GM19452 (cell line): ENCODE data around the gene STAT4.

Experiments used
- ATAC-seq: cut with Tn5 transposase; IDR thresholded peaks from one replicate; pipeline ENCODE4 v1.9.1; 2021; ENCODE audit not compliant: unreplicated experiment

STAT4 gene, protein sequence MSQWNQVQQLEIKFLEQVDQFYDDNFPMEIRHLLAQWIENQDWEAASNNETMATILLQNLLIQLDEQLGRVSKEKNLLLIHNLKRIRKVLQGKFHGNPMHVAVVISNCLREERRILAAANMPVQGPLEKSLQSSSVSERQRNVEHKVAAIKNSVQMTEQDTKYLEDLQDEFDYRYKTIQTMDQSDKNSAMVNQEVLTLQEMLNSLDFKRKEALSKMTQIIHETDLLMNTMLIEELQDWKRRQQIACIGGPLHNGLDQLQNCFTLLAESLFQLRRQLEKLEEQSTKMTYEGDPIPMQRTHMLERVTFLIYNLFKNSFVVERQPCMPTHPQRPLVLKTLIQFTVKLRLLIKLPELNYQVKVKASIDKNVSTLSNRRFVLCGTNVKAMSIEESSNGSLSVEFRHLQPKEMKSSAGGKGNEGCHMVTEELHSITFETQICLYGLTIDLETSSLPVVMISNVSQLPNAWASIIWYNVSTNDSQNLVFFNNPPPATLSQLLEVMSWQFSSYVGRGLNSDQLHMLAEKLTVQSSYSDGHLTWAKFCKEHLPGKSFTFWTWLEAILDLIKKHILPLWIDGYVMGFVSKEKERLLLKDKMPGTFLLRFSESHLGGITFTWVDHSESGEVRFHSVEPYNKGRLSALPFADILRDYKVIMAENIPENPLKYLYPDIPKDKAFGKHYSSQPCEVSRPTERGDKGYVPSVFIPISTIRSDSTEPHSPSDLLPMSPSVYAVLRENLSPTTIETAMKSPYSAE

DNA sequence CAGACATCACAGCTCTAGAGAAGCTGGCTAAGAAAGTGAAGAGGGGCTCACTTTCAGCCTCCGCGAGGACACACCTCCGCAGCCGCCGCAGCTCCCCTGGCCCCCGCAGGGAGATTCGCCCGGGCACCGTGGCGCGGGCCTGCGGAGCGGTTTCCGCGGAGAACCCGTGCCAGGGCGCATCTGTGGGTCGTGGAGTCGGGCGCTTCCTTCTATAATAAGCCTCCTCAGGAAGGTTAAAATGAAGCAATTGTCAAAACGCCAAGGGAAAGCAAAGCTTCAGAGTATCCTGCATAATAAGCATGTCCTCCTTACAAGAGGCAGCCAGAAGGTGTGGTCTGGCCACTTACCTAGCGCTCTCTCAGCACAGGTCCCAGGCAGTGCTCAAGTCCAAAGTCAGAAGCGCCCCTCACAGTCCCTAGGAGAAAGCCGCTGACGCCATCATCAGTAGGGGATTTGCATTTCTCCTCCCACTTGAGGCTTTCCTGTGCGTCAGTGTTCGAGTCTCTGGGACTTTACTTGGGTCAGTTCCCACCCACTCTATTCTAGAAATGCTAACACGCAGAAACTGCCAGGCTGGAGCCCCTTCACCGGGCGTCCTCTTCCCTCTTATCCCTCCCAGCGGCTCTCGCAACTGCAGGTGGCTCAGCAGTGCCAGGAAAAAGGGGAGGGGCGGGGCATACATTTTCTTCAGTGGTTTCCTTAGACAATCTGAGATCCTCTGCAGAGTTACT, at the start of gene STAT4:
Gene STAT4, minus strand, starts transcription at position 395 of the 731 bp plus-strand sequence. CDS start 2,791 bp downstream, outside the sequence.
- peak; percentile 91 for ATAC-seq

DNA sequence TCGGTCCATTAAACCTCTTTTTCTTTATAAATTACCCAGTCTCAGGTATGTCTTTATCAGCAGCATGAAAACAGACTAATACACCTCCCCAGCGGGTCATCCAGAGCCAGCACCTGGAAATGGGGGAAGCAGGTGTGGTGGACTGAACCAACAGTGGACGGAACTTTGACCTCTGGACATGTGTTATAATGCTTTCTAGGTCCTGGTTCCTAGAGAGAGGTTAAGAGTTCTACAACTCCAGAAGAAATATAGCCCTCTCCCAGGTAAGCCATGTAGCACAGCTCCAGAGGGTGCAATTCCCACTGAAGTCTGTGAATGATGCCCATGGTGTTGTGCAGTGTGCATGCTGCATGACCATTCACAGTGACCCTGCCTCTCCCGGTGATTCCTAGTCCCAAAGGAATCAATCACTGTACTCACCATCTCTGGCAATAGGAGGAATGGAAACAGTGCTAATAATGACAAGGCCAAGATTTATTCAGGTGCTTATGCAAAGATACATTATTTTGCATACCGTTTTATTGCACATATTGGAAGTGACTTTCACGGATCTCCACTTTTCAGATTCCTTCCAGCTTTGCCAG, 49.2 kb upstream of the STAT4 start:
- no peak for ATAC-seq

DNA sequence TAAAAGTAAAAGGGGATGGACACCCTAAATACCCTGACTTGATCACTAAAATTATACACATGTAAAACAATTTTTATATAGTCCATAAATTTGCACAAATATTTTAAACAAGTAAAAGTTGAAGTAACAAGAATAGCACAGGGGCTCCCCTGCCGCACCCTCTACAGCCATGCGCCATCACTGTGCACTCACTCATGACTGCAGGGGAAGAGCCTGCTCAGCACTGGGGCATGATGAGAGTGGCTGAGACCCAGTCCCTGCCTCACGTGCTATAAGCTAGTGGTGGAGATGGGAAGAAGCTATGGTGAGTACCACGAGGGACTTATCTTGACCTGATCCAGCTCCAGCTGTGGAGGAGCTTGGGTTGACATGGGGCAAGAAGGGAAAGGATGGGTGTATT, 47.5 kb upstream of the STAT4 start:
- no peak for ATAC-seq

DNA sequence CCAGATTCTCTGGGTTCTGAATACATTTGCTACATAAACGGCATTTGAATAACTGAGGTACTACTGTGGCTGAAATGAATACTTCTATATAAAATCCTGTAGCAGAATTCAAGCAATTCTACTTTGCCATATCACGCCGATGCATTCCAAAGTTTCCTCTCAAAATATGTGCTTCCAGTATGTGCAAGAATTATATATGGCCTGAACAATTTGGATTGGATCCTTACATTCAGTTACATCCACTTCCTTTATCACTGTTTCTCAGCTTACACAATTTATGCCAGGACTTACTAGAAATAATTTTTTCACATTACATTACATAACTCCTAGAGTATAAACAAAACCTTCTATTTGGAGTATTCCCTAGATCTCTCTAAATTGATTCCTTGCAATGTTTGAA, 46.3 kb upstream of the STAT4 start:
- no peak for ATAC-seq

DNA sequence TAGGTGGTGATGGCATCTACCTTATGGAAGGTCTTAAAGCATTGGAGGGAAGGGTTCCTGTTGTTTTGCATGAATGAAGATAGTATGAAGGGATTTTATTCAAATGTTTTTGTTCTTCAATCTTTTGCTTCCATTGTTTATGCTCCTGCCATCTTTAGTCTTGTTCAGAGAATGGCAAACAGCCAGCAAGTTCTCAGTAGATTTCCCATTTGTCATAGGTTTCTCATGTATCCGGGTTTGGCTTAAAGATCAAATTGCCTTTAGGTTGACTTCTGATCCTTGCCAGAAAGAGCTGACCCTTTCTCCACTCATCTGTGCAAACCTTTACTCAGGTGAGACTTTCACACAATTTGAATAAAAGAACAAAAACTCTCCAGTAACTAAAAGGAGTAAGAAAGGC, 44.2 kb upstream of the STAT4 start:
- ATAC-seq, result no peak

DNA sequence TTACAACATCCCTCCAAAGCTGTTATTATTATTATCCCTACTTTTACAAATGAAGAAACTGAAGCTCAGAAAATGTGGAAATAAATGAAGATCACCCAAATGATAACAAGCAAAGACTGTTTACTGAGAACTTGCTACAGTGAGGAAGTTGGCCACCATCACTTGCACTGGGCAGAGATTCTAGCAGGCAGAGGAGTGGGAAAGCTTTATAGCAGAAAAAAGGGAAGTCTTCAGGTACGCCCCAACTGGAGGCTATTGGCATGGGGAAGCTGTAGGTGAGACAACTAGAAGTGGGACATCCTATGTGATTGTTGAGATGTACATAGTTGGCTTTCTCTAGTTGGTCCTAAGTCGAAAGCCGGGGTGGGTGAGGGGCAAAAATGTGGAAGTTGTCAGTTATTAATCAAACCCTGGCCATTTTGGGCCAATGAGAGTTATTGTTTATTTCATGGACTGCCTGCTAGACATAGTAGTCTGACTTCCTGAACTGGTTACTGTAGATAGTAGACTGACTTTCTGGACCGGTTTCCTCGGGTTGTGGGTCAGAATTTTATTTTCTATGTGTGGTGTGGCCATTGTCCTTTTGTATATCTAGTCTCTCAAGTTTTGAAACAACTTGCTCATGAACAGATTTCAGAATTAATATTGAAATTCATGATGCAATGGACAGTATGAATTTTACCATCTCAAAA, 40.2 kb upstream of the STAT4 start:
- no peak for ATAC-seq

DNA sequence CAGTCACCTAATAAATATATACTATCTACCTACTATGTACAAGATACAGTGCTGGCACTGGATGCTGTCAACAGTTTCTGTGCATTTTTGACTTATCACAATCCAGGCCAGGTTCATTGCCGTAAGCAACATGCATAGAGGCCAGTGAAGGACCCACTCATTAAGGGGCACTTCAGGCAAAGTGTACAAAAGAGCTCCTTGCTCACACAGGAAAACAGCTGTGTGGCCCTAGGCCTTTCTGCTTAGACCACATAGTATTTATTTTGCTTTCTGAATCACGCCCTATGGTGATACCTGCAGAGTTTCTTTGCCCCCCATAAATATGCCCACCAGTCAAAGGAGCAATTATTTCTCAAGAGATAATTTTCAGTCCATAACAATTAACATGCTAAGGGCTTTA, 39.6 kb upstream of the STAT4 start:
- ATAC-seq, result no peak

DNA sequence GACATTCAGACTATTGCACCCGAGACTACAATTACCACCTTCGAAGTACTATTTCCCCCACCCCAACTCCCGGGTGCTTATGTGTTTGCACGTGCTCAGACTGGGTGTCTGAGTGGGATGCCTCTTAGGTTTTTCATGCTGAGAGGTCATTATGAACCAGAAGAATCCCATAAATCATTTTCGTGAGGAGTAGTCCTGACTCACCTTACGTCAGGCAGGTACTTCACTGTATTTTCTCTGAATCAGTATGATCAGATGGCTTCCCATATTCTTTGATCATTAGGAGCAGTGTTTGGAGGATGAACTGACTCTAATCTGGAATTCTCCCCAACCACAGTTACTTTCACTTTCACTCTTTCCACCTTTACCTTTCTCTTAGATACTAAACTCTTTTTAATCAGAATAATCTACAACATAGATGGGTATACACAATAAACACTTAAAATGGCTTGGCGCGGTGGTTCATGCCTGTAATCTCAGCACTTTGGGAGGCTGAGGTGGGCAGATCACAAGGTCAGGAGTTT, 38.4 kb upstream of the STAT4 start:
- no peak for ATAC-seq

DNA sequence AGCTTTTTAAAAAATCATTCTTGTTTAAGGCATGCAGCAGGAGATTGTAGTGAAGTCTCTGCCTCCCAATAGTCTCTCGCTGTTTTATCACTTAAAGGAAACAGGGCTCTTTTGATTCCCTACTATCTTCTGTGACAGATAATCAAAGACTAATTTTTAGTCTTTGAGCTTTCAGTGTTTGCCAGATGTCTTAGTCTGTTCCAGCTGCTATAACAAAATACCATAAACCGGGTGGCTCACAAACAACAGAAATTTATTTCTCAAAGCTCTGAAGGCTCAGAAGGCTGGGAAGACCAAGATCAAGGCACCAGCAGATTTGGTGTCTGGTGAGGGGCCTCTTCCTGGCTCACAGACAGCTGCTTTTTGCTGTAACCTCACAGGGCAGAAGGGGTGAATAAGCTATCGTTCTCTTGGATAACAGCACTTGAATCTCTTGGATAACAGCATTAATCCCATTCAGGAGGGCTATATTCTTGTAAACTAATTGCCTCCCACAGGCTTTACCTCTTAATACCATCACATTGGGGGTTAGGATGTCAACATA, 37.8 kb upstream of the STAT4 start:
- ATAC-seq, result no peak

DNA sequence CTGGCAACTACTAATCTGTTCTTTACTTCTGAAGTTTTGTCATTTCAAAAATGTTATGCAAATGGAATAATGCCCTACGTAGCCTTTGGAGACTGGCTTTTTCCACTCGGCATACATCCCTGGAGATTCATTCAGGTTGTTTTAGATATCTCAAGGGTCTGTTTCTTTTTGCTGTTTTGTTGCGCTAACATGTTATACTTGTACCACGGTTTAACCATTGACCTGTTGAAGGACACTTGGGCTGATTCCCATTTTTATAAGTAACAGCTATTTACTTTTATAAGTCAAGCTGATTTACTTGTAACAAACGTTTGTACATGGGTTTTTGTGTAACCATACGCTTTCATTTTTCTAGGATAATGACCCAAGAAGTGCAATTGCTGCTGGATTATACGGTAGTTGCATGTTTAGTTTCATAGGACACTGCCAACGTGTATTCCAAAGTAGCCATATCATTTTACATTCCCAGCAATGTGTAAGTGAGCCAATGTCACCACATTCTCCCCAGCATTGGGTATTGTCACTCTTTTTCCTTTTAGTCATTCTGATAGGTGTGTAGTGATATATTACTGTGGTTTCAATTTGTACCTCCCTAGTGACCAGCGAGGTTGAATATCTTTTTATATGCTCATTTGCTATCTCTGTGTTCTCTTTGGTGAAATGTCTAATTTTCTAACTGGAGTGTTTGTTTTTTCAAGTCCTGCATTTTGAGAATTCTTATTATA, 36.5 kb upstream of the STAT4 start:
- ATAC-seq, result no peak

DNA sequence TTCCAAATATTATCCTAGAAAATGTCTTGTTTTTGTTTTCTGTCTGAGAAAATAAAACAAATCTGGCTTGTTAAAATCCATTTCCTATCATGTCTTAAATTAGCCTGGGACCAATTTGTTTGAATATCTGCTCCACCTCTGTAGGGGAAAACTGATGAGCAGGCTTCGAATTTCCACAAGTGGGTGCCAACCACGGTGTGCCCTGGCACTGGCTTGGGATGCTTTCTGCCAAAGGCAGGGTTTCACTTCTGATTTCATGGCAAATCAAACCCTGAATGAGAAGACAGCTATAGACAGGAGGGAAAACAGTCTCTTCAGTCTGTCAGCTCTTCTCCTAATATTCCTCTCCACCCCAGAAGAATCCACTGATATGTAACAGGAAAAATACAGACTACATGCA, 33.7 kb upstream of the STAT4 start:
- no peak for ATAC-seq

DNA sequence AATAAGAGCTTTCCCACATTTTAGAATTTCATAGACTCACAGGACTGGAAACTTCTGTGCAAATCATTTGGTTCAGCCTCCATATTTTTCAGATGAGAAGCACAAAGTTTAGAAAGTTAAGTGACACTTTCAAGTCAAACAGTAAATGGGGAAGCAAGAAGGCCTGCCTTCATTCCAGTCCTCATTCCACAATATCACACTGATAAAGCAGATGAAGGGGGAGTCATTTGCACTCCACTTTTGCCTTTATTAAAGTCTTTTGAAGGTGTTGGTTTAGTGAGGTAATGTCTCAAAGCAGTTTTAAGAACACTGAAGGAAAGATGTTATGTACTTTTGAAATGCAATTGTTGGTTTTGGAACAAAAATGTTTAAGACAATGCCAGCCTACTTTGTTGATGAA, 32.7 kb upstream of the STAT4 start:
- ATAC-seq, result no peak

DNA sequence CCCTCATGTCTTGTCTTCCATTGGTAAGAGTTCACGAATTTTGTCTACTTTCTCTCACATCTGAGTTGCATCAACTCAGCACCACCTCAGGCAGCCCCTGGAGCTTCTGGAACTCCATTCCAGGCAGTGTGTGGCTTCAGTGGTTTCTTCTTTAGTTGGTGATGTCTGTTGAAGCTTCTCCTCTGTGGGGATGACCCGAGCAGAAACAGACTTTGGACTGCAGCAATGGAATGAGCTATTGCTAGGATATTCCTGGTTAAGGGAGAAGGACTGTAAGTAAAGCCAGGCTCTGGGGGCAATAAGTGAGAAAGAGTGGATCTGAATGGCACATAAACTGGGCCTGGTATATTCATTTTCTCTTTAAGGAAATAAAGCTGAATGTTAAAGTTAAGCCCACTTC, 32.3 kb upstream of the STAT4 start:
- ATAC-seq, result no peak

DNA sequence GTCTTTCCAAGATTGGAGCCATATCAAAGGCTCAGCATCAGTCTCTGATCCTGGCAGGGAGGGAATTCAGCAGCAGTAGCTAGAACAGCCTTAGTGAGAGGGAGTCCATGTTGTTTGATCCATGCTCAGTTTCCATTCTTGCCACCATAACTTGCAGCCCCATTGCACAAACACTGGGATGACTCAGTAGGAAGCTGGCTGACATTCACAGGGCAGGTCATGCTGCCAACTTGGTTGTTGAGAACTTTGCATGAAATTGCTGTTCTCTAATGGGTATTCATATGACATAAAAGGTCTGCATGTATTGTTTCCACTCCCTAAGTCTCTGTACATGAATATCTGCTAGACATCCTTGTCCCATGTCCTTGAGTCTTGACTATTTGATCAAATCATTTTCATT, 29.9 kb upstream of the STAT4 start:
- ATAC-seq, result no peak

DNA sequence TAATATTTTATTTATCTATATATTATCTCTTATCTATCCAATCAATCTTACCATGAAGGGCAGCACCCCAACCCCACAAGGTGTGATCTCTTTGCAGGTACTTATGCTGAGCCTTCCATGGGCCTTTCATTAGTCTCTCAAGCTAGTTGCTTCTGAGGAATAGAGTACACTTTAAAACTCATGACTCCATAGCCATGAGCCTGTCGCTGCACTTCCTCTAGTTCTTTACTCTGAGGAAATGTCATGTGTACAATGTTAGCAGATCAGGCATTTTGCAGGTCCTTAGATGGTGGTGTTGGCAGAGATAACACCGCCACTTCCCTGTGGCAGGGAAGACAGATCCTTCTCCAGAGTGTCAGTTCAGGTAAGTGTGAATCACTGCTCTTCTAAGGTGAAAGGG, 29.5 kb upstream of the STAT4 start:
- no peak for ATAC-seq

DNA sequence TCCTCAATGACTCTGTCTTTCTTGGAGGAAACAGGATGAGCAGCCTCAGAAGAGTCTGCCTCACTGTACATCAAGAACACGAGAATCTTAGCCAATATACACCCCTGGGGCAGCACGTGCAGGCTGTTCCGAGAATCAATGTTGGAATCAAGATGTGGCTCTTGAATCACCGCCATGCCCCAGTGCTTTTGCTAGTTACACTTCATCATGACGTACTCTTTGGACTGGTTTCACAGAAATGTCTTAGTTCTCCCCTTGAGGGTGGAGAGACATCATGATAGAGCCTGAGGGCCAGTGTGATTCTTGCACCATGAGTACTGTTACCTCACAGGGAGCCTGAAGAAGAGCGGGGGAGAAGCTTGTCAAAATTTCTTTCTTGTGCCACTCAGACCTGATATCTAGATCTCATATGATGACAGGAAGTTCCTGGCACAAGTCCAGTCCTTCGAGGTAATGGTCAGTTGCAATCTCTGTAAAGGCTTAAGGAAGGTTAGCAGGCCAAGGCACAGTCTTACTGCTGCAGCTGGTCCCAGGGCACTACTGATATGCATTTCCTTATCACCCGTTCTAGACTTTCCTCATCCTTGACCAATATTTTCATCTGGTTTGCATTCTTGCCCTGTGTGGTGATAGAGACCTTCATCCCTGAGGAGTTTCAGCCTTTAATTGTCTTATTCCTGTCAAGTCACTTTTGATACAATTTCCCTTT, 28.2 kb upstream of the STAT4 start:
- no peak for ATAC-seq

DNA sequence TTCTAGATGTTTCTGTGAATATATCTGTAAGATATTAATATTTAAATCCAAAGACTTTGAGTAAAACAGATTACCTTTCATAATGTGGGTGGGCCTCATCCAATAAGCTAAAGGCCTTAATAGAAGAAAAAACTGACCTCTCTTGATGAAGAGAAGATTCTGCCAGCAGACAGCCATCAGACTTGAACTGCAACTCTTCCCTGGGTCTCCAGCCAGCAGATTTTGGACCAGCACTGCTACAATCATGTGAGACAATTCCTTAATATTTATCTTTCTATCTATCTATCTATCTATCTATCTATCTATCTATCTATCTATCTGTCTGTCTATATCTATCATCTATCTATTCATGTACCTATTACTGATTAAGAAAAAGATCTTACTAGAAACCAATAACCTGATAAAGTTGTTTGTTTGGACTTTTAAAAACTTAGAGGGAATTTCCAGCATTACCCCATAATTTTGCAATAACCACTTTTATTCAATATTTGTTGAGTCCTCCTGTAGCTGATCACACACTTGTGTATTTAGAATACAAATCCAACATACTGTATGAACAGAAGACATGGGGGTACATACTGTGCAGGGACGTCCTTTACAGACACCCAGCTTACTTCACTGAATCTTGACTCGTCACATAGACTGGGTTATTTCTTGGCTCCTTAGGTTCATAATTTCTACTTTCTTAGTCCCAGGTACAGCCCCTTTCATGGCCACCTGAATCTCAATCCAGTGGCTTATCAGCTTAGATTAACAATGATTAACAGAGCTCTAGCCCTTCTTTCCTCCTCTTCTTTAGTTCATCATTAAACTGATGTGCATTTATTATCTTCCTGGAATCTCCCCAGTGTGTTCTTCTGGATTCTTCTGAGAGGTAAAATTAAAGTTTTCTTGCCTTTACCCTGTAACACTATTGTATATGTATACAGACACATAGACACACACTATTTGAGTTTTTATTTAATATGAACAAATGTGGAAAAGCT, 27.2 kb upstream of the STAT4 start:
- ATAC-seq, result no peak
